ENCODE measurements around the gene GAPVD1. TPM values are rescaled to one million over a fixed set of nuclear protein-coding genes. Genes with fewer than 3 reads are reported as not detected.

The GAPVD1 gene
- total RNA-seq, 2 donors from 2014 or later = 44.4 to 48.4 TPM

- no peak for DNase-seq
- Histone ChIP-seq H3K9me3 (ENCODE audit: control insufficient read depth, low read length) (no peaks in the 10 kb centered on the region), H3K27me3 (ENCODE audit: control insufficient read depth, insufficient read depth, low read length, poor library complexity, severe bottlenecking) (no peaks in the 10 kb centered on the region), H3K4me1 (ENCODE audit: control insufficient read depth, insufficient read depth, low read length) (no peaks in the 10 kb centered on the region), H3K4me3 (ENCODE audit: low read length) (no peak overlapping the region), H3K36me3 (ENCODE audit: control insufficient read depth, insufficient read depth, low read length) (no peaks in the 10 kb centered on the region), H3K9ac (ENCODE audit: extremely low read depth, low read length, poor library complexity, severe bottlenecking) (no peak overlapping the region), H3K27ac (ENCODE audit: low read depth, low read length) (no peak overlapping the region)
- TF ChIP-seq, protein P1, sequence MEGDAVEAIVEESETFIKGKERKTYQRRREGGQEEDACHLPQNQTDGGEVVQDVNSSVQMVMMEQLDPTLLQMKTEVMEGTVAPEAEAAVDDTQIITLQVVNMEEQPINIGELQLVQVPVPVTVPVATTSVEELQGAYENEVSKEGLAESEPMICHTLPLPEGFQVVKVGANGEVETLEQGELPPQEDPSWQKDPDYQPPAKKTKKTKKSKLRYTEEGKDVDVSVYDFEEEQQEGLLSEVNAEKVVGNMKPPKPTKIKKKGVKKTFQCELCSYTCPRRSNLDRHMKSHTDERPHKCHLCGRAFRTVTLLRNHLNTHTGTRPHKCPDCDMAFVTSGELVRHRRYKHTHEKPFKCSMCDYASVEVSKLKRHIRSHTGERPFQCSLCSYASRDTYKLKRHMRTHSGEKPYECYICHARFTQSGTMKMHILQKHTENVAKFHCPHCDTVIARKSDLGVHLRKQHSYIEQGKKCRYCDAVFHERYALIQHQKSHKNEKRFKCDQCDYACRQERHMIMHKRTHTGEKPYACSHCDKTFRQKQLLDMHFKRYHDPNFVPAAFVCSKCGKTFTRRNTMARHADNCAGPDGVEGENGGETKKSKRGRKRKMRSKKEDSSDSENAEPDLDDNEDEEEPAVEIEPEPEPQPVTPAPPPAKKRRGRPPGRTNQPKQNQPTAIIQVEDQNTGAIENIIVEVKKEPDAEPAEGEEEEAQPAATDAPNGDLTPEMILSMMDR (conservative IDR thresholded peaks at IDR 0.05) = no peak
- H3K27me3 Mint-ChIP-seq (ENCODE audit: insufficient read depth) = peaks cover 5% of the 10 kb centered on the region
- 66 to 77% methylated on average over 2 to 5 of the region's 5 CpGs for WGBS, 2 experiments (ENCODE audit: insufficient coverage in 1 of 2, insufficient read length in 1 of 2)
- peaks cover 1% of the 10 kb centered on the region for H3K9me3 Mint-ChIP-seq
- peaks cover 12% of the 10 kb centered on the region for H3K4me1 Mint-ChIP-seq
- no peak overlapping the region for H3K4me3 Mint-ChIP-seq
- no peaks in the 10 kb centered on the region for H3K36me3 Mint-ChIP-seq (ENCODE audit: low read depth)
- H3K27ac Mint-ChIP-seq = no peak overlapping the region
These were observed 117.6 kb downstream of the GAPVD1 start for GRCh38 chr9:125379208-125379607.

DNA sequence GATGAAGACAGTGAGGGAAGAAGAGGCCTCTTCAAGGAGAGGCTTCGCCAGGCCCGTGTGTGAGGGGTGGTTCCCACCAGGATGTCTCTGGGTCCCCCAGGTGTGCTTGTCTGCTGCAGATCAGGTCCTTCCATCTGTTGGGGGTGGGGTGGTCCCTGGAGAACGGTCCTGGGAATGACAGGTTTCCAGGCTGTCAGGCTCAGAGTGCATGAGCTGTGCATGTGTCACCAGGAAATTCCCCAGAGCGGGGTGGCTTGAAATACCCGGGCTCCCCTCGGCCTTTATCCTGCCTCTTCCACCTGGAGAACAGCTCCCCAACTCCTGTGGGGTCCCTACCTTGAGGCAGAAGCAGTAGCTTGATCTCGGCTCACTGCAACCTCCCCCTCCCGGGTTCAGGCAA is 118.8 kb downstream of the GAPVD1 start:
- Histone ChIP-seq H3K9ac (ENCODE audit: extremely low read depth, low read length, poor library complexity, severe bottlenecking) (no peak overlapping the region), H3K36me3 (ENCODE audit: control insufficient read depth, insufficient read depth, low read length) (no peaks in the 10 kb centered on the region), H3K4me3 (ENCODE audit: low read length) (no peak overlapping the region), H3K27ac (ENCODE audit: low read depth, low read length) (no peak overlapping the region), H3K9me3 (ENCODE audit: control insufficient read depth, low read length) (no peaks in the 10 kb centered on the region), H3K27me3 (ENCODE audit: control insufficient read depth, insufficient read depth, low read length, poor library complexity, severe bottlenecking) (no peaks in the 10 kb centered on the region), H3K4me1 (ENCODE audit: control insufficient read depth, insufficient read depth, low read length) (no peaks in the 10 kb centered on the region)
- Mint-ChIP-seq H3K27me3 (ENCODE audit: insufficient read depth) (peaks cover 2% of the 10 kb centered on the region), H3K4me3 (no peak overlapping the region), H3K4me1 (peaks cover 7% of the 10 kb centered on the region), H3K27ac (no peak overlapping the region), H3K9me3 (peaks cover 1% of the 10 kb centered on the region), H3K36me3 (ENCODE audit: low read depth) (no peaks in the 10 kb centered on the region)
- TF ChIP-seq, protein P1 (conservative IDR thresholded peaks at IDR 0.05) = no peak
- DNase-seq = no peak
- 84 to 96% methylated on average over 3 to 8 of the region's 8 CpGs for WGBS, 2 experiments (ENCODE audit: insufficient coverage in 1 of 2, insufficient read length in 1 of 2)

- H3K4me1 ChIP-seq (ENCODE audit: control insufficient read depth, insufficient read depth, low read length) = no peaks in the 10 kb centered on the region
- H3K9me3 Mint-ChIP-seq = peaks cover 1% of the 10 kb centered on the region
- 83 to 86% methylated on average over 9 to 14 of the region's 14 CpGs for WGBS, 2 experiments (ENCODE audit: insufficient coverage in 1 of 2, insufficient read length in 1 of 2)
- H3K36me3 ChIP-seq (ENCODE audit: control insufficient read depth, insufficient read depth, low read length) = no peaks in the 10 kb centered on the region
- no peak for DNase-seq
- peaks cover 21% of the 10 kb centered on the region for H3K27me3 Mint-ChIP-seq (ENCODE audit: insufficient read depth)
- H3K4me3 Mint-ChIP-seq = no peak overlapping the region
- no peak overlapping the region for H3K27ac Mint-ChIP-seq
- H3K27ac ChIP-seq (ENCODE audit: low read depth, low read length) = no peak overlapping the region
- no peaks in the 10 kb centered on the region for H3K36me3 Mint-ChIP-seq (ENCODE audit: low read depth)
- no peaks in the 10 kb centered on the region for H3K27me3 ChIP-seq (ENCODE audit: control insufficient read depth, insufficient read depth, low read length, poor library complexity, severe bottlenecking)
- no peak overlapping the region for H3K4me3 ChIP-seq (ENCODE audit: low read length)
- H3K9me3 ChIP-seq (ENCODE audit: control insufficient read depth, low read length) = no peaks in the 10 kb centered on the region
- H3K4me1 Mint-ChIP-seq = no peaks in the 10 kb centered on the region
- no peak overlapping the region for H3K9ac ChIP-seq (ENCODE audit: extremely low read depth, low read length, poor library complexity, severe bottlenecking)
- TF ChIP-seq, protein P1 (conservative IDR thresholded peaks at IDR 0.05) = no peak
These were observed 126.4 kb downstream of the GAPVD1 start for GRCh38 chr9:125387861-125388524.
